GM19372 (cell line): ENCODE measurements around the gene DAAM1.
A peak's percentile ranks its signal among the peaks of the same experiment; 100 is the strongest.

Source experiments
- ATAC-seq: cut with Tn5 transposase; IDR thresholded peaks from one replicate; pipeline ENCODE4 v1.9.1; 2021; ENCODE audit warnings: mild to moderate bottlenecking, low read depth, moderate library complexity; ENCODE audit not compliant: unreplicated experiment

DAAM1 gene

GRCh38 chr14:59356312-59356711 is 167.8 kb downstream of the DAAM1 start:
- no peak for ATAC-seq

GRCh38 chr14:59356767-59357166 is 168.3 kb downstream of the DAAM1 start:
- peak; percentile 71 for ATAC-seq

GRCh38 chr14:59358102-59358501 is 169.6 kb downstream of the DAAM1 start:
- no peak for ATAC-seq

GRCh38 chr14:59358784-59359183 is 170.3 kb downstream of the DAAM1 start:
- ATAC-seq: no peak

GRCh38 chr14:59359431-59360124 is 171.1 kb downstream of the DAAM1 start:
- ATAC-seq: no peak

- ATAC-seq: no peak
These were observed 171.8 kb downstream of the DAAM1 start for GRCh38 chr14:59360233-59360632.

- ATAC-seq: no peak
These were observed 172.7 kb downstream of the DAAM1 start for GRCh38 chr14:59360923-59361794.

GRCh38 chr14:59362513-59362912 is 174.0 kb downstream of the DAAM1 start:
- ATAC-seq: no peak

GRCh38 chr14:59363531-59364226 is 175.2 kb downstream of the DAAM1 start:
- ATAC-seq: no peak

GRCh38 chr14:59370158-59370742 is 181.8 kb downstream of the DAAM1 start:
- no peak for ATAC-seq

- ATAC-seq: no peak
These were observed 183.3 kb downstream of the DAAM1 start for GRCh38 chr14:59371771-59372170.

GRCh38 chr14:59374048-59374447 is 185.6 kb downstream of the DAAM1 start:
- no peak for ATAC-seq

- ATAC-seq: no peak
These were observed 188.2 kb downstream of the DAAM1 start for GRCh38 chr14:59376686-59377085.

- no peak for ATAC-seq
These were observed 189.0 kb downstream of the DAAM1 start for GRCh38 chr14:59377491-59377890.

- ATAC-seq: no peak
These were observed 189.6 kb downstream of the DAAM1 start for GRCh38 chr14:59377991-59378601.

- ATAC-seq: no peak
These were observed 201.5 kb downstream of the DAAM1 start for GRCh38 chr14:59389936-59390335.

GRCh38 chr14:59391388-59391787 is 202.9 kb downstream of the DAAM1 start:
- no peak for ATAC-seq

GRCh38 chr14:59394268-59394667 is 205.8 kb downstream of the DAAM1 start:
- no peak for ATAC-seq

- ATAC-seq: no peak
These were observed 207.2 kb downstream of the DAAM1 start for GRCh38 chr14:59395672-59396071.

GRCh38 chr14:59398841-59399240 is 210.4 kb downstream of the DAAM1 start:
- ATAC-seq: no peak
